ENCODE results near the gene TLE7.

TLE7 gene

GRCh38 chr16:71442051-71442440 lies at the start of gene TLE7:
TSS of gene TLE7 (minus strand) at chr16:71442054. CDS start at chr16:71433324, 8,730 bp downstream.
- H3K4me3 ChIP-seq (ENCODE audit: control insufficient read depth, low read depth, low read length), result no peak within 1 kb of the TSS
- TF ChIP-seq CTCF (conservative IDR thresholded peaks at IDR 0.05; ENCODE audit: control insufficient read depth, insufficient read depth, low read depth, low read length), result no peak
- DNase-seq (ENCODE audit: low read depth), result no peak

- H3K4me3 ChIP-seq (ENCODE audit: control insufficient read depth, low read depth, low read length), result no peak overlapping the region
- DNase-seq (ENCODE audit: low read depth), result no peak
- TF ChIP-seq CTCF (conservative IDR thresholded peaks at IDR 0.05; ENCODE audit: control insufficient read depth, insufficient read depth, low read depth, low read length), result no peak
Measured at GRCh38 chr16:71491054-71491453, 49.2 kb upstream of the TLE7 start.

GRCh38 chr16:71490361-71490760 lies 48.5 kb upstream of the TLE7 start:
- no peak for DNase-seq (ENCODE audit: low read depth)
- no peak overlapping the region for H3K4me3 ChIP-seq (ENCODE audit: control insufficient read depth, low read depth, low read length)
- TF ChIP-seq CTCF (conservative IDR thresholded peaks at IDR 0.05; ENCODE audit: control insufficient read depth, insufficient read depth, low read depth, low read length), result no peak

GRCh38 chr16:71489122-71489521 lies 47.3 kb upstream of the TLE7 start, which contains the start of gene ZNF19:
TSS of gene ZNF19 (minus strand) at chr16:71489324. CDS start at chr16:71482114, 7,210 bp downstream.
- DNase-seq (ENCODE audit: low read depth), result no peak
- no peak within 1 kb of the TSS for H3K4me3 ChIP-seq (ENCODE audit: control insufficient read depth, low read depth, low read length)
- TF ChIP-seq CTCF (conservative IDR thresholded peaks at IDR 0.05; ENCODE audit: control insufficient read depth, insufficient read depth, low read depth, low read length), result no peak

- peak overlapping the region; percentile 91 for H3K4me3 ChIP-seq (ENCODE audit: control insufficient read depth, low read depth, low read length)
- TF ChIP-seq CTCF (conservative IDR thresholded peaks at IDR 0.05; ENCODE audit: control insufficient read depth, insufficient read depth, low read depth, low read length), result no peak
- peak; percentile 96 for DNase-seq (ENCODE audit: low read depth)
Measured at GRCh38 chr16:71484006-71484893, 42.4 kb upstream of the TLE7 start.

- TF ChIP-seq CTCF (conservative IDR thresholded peaks at IDR 0.05; ENCODE audit: control insufficient read depth, insufficient read depth, low read depth, low read length), result no peak
- H3K4me3 ChIP-seq (ENCODE audit: control insufficient read depth, low read depth, low read length), result no peak overlapping the region
- DNase-seq (ENCODE audit: low read depth), result no peak
Measured at GRCh38 chr16:71482569-71482968, 40.7 kb upstream of the TLE7 start.
